Spleen (tissue), 7 donors: Measurements from ENCODE around the gene MAP1LC3B2.

Source experiments
- CTCF ChIP-seq, 11 experiments: fragments of 200-600 bp in 7 of 11; fragments of 450-650 bp in 4 of 11; sonication (generic) in 4 of 11; IDR thresholded peaks in 8 of 11; conservative IDR thresholded peaks in 3 of 11; 1 replicate in 7 of 11; 2 replicates in 4 of 11; pipeline versions ENCODE4 v1.4.0 to v1.8.0; 2016 to 2021; ENCODE audit warnings: antibody characterized with exemption in 11 of 11, inconsistent platforms in 4 of 11, mild to moderate bottlenecking in 1 of 11
- POLR2AphosphoS5 ChIP-seq, 3 donors: sonication (generic); formaldehyde crosslinking; IDR thresholded peaks; one replicate each; pipeline ENCODE4 v1.5.1; 2017; ENCODE audit warnings: antibody characterized with exemption in 3 of 3
- donor health status: DM: no; HTN: no; CAD: no; lungs with moderate emphysema.
- donor health status: DM: no; HTN: no; CAD: no.
- donor health status: DM: no; HTN: no; CAD: no.

- TF ChIP-seq CTCF (IDR thresholded peaks at IDR 0.05 in 8 of 11, conservative IDR thresholded peaks at IDR 0.05 in 3 of 11) (no peak), POLR2AphosphoS5 (IDR thresholded peaks at IDR 0.05) (no peak)
These were observed 56.1 kb downstream of the MAP1LC3B2 start for GRCh38 chr12:116615141-116615861.
